HuH-7 (cell line): Measurements from ENCODE around the gene SLC22A2.
"Not testable (repeated sequence)": the region's sequence is repeated elsewhere in the genome, so short reads cannot be mapped to it uniquely, and the experiment has no call there.

ENCODE experiments used
- DNase-seq: peaks from one replicate; pipeline ENCODE4 v3.0.0; 2011; ENCODE audit warnings: low spot score

SLC22A2 gene

DNA sequence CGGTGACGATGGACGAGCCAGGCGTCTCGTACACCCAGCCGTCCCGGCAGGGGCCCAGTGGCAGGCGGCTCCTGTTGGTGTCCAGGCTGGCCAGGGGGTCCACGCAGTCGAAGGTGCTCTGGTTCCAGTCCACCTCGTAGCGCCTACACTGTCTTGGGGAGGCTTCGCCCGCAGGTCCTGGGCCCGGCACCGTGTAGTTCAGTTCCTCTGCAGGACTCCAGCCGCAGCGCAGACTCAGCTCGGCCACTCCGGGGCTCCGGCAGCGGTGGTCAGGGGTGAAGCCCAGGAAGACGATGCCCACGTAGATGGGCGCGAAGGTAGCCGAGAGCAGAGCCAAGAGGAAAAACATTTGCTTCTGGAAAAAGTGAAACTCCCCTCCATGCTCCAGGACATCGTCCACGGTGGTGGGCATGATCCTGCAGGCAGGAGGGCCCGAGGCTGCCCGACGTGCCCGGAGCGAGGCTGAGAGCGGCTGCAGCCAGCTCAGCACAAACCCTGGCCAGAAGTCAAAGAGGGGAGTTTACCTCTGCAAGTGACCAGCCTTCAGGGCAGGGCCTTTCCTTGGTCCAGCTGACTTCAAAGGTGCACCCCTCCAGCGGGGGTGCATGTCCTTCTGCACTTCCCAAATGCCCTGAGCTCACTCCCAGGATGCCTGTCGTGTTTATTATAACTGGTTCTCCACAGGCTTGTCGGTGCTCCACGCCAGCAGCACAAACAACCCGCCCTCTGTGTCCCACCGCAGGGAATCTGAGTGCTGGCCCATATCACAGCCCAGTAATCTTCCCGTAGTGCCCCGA is at the start of gene SLC22A2:
TSS of gene SLC22A2 (minus strand) at position 476 of the 797 bp plus-strand sequence. CDS start at position 412, 64 bp downstream.
- DNase-seq: no peak

DNA sequence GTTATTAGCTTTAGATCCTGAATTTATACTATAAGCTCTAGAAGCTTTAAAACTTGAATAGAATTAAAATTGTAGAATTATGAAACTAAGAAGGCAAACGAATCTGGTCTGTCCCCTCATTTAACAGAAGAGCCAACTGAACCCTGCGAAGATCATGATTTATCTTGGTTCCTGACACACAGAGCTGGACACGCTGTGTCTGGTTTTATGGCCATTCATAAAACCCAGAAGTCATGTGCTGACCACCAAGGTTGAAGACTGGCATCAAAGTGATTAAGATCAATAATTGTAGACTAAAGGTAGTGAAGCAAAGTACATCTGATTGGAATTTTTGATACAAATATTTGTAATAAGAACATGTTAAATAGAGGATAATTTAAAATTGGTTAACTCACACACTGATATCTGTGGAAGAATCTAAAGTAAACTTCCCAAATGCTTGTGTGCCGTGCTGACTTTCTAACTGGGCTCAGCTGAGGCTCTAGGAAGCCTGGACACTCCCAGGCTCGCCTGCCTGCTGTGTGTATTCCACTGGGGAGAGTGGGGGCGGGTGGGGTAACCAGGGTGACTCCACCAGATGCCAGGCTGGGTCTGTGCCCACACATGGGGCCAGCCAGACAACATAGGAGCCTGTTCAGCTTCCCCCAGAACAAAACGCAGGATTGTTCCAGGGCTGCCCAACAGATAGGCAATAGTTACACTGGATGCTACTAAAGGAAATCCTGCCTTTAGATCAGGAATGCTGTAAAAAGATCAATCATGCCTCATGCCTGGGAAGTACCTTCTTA is 47.5 kb upstream of the SLC22A2 start:
- DNase-seq: no peak

DNA sequence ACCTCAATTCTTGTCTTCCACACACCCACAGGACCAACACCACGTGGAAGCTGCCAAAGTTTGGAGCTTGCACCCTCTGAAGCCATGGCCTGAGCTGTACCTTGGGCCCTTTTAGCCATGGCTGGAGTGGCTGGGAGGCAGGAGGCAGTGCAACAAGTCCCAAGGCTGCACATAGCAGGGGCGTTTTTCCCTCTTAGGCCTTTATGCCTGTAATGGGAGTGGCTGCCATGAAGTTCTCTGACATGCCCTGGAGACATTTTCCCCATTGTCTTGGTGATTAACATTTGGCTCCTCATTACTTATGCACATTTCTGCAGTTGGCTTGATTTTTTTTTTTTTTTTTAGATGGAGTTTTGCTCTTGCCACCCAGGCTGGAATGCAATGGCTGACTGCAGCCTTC is 45.2 kb upstream of the SLC22A2 start:
- DNase-seq: no peak

DNA sequence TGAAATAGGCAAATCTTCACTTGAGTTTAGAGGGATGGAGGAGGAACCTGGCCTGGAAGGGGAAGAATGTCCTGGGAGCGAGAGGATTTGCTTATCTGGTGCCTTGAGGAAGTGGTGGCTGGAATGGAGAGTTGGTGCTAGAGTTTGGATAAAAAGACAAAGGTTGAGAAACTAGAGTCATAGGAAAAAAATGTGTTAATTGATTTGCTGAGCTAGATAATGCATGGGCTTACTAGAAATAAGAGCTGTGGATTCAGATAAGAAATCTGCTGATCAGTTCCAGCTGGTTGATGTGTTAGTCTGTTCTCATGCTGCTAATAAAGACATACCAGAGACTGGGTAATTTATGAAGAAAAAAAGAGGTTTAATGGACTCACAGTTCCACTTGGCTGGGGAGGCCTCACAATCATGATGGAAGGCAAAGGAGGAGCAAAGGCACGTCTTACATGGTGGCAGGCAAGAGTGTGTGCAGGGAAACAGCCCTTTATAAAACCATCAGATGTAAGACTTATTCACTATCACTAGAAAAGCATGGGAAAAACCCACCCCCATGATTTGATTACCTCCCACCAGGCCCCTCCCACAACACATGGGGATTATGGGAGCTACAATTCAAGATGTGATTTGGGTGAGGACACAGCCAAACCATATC is 43.9 kb upstream of the SLC22A2 start:
- DNase-seq: not testable (repeated sequence)

DNA sequence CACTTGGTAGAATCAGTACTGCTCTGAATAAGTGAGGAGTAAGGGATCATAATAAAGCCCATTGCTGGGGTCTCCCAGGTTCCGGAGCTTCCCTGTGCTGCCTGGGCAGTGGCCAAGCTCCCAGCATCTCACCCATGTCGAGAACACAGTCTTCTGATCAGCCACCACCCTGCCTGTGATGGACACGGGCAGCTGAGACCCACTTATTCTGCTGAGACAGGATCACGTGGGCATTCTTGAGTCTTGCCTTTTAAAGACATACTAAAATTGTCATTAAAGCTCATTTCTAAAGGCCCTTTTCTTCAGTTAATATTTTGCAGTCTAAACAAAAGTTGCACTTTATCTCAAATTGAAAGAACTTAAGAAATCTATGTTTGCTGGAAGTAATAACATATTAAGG is 42.7 kb upstream of the SLC22A2 start:
- DNase-seq: no peak

DNA sequence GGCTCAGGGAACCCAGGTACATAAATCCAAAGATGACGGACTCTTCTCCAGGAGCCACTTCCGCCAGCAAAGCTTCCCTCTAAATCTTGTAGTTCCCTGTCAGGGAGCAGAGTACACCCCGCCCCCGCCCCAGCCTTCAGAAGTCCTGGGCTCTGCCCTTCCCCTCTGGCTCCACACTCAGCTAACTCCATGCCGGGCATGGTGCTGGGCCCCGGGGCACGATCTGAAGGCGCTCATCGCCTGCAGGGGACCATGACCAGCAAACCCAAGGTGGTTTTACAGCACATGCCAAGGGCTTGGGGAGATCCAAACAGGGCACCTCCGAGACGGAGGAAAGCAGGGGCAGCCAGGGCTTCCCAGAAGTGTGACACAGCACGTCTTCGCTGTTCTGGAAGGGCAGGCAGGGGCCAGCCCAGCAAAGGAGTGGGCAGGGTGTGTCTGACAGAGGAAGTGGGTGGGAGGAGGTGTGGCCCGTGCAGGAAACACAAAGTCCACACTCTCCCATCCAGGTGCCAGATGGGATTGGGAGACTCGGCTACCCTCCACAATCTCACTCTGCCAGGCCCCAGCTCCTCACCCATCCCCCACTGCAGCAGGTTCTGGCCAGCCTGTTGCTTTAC is 41.6 kb upstream of the SLC22A2 start:
- DNase-seq: no peak

DNA sequence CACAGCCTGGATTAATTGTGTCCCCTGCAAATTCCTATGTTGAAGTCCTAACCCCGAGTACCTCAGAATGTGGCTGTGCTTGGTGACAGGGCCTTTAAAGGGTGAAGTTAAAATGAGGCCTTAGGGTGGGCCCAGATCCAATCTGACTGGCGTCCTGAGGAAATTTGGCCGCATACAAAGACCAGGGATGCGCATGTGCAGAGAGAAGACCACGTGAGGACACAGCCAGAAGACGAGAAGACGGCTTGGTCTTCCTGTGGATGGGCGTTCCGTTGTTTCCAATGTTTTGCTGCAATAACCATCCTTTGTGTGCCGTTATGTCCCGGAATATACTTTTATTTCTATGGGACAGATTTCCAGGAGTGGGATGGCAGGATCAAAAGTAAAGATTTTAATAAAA is 40.9 kb upstream of the SLC22A2 start:
- no peak for DNase-seq

DNA sequence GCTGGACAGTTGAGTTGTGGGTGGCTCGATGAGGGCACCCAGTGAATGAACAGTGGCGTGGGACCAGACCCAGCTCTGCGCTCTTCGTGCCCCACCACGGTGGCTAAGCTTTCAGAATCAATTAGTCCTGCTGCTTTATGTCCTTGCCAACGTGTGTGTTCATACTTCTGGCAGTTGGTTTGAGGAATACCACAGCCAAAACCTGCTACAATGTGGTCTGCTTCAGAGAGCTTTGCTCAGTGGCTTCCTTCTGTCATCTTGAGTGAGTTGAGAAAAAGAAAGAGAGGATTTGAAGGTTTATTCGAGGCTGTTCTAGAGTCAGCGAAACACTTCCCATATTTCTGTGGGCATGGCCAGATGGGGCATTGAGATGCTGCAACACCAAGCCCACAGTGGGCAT is 39.5 kb upstream of the SLC22A2 start:
- no peak for DNase-seq

DNA sequence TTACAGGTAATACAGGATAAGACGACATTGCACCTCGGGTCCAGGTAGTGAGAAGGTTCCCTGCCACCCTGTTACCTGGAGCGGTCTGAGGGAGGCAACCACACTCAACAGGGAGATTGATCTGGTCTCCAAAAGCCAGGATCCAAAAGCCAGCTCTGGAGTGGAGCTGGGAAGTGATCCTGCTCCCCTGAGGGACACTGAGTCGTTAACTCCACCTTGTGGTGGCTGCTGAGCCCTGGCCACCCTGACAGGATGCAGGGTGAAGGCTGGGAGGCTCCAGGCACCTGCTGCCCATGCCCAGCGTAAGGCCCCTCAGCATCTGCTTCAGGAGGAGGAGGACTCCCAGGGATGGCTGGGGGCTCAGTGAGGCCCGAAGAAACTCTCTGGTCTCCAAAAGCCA is 38.7 kb upstream of the SLC22A2 start:
- peak; percentile 64 for DNase-seq

DNA sequence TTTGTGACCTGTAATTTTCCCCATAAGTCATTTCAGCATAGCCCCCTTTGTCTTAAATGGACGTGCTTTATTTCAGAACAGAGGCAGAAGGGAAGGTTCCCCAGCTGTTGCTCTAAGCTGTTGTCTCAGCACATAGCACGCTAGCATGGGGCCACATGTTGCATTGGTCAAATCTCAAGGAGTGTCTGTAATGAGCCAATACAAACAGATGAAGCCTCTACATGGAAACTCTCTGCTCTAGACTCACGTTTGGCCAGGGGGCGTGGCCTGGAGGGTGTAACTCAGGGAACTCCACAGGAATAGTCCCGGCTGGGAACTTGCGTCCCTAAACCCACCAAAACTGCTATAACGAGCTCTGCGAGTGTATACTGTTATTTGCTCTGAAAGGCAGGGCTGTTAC is 35.2 kb upstream of the SLC22A2 start:
- no peak for DNase-seq

DNA sequence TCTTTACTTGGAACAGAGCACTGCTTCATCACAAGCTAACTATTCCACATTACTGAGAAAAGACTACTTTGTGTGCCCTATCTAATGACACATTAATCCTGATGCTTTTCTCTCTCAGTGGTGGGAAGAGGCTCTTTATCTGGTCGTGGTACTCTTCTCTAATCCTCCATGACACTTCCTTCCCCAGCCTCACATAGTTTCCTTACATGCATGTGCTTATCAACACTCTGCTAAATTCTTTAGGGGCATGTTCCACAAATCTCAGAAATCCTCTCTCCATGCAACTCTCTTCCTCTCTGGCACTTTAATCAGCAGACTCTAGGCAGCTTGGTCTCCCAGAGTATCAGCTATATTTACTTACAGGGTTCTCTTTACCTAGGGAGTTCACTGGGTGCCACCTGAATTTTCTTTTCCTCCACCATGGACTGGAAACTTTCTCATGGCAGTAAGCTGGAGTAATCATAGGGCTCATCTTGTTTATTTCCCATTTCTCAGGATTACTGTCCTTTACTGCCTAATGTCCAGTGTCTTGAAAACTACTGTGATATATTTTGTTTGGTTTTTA is 27.0 kb upstream of the SLC22A2 start:
- no peak for DNase-seq

DNA sequence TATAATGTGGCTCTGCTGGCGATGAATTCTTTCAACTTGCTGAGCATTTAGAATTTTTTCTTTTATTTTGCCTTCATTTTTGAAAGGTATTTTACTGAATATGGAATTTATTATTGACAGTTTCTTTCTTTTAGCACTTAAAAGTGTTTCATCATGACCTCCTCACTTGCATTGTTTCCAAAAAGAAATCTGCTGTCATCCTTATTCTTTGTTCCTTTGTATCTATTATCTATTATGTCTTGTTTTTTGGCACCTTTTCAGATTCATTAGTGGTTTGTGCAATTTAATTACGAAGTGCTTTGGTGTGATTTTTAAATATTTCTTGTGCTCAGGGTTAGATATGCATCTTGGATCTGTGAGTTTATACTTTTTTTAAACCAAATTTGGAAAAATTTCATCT is 26.0 kb upstream of the SLC22A2 start:
- no peak for DNase-seq

DNA sequence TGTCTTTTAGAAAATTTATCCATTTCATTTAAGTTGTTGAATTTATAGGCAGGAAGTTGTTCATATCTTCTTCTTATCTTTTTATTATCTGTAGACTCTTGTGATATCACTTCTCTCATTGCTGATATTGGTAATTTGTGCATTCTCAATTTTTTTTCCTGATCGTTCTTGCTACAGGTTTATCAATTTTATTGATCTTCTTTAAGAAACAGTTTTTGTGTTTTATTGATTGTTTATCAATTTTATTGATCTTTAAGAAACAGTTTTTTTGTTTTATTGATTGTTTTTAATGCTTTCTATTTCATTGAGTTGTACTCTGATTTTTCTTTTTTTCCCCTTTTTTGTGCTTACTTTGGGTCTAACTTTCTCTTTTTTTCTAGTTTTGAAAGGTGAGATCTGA is 23.8 kb upstream of the SLC22A2 start:
- DNase-seq: no peak

DNA sequence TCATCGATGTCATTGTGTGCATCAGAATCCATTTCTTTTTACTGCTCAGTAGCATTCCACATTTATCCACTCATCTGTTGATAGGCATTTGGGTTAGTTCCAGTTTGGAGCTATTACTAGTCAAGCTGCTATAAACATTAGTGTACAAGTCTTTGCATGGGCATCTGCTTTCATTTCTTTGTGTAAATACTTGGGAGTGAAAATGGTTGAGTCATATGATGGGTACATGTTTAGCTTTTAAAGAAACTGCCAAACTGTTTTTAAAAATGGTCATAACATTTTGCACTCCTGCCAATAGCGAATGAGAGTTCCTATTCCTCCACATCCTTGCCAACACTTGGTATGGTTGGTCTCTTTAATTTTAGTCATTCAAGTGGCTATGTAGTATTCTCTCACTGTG is 21.2 kb upstream of the SLC22A2 start:
- DNase-seq: no peak

DNA sequence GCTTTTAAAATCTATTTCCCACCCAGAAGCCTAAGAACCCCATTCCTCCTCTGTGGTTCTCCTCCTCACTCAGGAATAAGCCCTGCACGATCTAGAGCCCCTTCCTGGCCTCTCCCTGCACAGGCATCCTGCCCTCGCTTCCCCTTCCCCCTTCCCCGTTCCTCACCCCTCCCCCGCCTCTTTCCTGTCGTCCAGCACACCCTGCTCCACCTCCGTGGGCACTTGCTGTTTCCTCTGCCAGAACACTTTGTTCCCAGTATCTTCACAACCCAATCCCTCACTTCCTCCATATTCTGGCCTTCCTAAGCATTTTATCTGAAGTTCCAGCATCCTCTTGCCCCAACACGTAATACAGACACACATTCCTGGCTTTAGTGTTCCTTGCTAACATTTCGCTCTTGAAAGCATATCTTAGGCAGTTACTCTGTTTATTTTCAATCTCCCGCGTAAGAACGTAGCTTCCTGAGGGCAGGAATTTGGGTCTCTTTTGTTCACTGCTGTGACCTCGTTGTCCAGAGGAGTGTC is 20.2 kb upstream of the SLC22A2 start:
- no peak for DNase-seq

DNA sequence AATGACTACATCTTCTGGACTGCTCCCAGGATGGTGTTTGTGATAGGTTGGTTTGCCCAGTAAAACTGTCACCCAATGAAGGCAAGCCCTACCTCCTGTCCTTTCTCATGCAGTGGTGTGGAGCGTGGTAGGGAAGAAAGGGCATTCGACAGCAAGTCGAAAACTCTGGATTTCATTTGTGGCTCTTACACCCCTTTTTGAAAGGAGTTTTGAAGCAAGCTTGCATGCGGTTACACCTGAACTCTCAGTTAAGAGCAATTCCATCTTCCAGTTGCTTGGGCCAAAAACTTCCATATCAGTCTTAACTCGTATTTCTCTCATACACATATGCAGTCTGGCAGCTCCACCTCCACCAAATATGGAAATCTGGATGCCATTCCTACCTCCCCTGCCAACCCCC is 19.7 kb upstream of the SLC22A2 start:
- DNase-seq: no peak

DNA sequence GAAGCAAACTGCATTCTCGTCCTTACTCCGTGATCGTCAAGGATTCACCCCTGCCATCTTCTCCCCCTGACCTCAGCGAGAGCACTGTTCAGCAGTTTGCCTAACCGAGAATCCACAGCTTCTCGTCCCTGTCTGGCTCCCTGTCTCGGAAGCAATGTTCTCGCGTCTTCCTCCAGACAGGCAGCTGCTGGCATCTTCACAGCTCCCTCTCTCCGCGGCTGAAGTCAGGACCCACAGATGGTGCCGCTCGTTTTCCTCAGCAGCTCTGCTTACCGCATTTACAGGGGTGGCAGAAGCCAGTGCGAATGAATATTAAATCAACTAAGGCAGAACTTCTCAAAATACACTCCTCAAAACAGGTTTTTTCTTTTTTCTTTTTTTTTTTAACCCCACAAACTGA is 18.9 kb upstream of the SLC22A2 start:
- no peak for DNase-seq

DNA sequence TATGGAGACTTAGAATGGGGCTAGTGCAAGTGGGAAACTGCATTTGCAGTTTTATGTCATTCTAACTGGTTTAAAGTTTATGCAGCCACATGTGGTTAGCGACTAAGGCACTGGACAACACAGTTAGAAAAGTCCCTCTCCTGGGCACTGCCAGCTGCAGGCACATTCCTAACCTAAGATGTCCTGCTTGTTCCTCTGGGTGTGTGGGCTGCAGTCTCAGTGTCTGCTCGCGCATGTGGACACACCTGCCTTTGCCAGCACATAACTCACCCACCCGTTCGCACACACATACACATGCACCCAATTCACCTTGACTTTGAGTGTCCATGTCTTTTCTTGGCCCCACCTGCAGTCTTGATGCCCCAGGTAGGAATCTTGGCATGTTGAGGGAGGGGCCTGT is 18.5 kb upstream of the SLC22A2 start:
- no peak for DNase-seq

DNA sequence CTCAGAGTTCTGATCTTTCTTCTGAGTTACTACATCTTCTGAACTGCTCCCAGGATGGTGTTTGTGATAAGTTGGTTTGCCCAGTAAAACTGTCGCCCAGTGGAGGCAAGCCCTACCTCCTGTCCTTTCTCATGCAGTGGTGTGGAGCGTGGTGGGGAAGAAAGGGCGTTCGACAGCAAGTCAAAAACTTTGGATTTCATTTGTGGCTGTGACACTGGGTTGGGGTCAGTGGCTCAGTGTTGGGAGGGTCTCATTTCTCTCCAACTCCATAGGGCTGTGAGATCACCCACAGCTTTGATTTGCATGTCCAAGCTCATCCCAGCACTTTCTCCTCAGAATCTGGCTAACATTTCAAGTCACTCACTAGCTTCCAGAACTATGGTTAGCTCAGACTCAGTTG is 17.5 kb upstream of the SLC22A2 start:
- no peak for DNase-seq

DNA sequence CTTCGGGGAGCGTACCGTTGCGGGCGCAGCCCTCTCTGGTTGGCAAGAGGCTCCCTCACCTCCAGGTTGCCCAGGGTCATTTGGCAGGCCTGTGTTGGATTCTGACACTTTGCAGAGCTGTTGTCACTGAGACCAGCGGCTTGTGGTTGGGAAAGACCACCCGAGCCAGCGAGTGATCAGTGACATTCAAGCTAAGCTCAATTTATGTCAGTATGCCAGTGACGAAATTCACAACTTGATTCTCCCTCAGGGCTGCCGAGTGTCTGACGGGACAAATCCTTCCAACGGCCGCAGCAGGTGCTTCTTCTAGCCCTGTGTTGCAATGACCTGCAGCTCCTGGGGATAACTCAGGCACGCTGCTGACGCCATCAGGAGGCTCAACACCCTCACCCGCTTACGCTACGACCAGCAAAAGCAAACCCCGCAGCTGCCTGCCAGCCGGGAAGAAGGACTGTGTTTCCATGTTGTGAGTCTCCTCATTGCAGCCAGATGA is 16.9 kb upstream of the SLC22A2 start:
- DNase-seq: no peak

DNA sequence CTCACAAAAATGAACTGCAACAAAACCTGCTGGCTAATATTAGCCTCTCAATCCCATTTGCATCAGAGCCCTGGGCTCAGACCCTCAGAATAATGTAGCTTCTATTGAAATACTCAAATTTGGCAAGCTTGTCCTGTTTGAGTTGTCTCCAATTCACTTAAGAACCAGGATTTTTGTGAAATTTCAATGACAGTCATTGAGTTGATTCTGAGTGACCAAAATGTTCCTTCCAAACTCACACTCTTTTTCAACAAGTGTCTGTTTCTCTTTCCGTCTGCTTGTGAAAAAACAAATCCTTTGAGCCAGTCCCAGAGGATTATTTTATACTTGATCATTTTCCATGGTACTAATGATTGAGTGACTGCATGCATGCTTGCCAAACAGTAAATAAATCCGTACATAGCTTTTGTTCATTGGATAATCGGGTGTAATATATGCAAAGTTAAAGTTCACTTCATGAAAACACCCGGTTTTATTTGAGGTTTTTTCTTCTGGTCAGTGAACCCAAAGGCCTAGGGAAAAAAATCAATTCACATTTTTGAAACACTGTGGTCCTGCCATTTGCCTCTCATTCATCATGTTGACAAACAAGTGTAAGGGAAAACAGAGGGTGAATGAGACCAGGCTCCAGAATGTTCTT is 16.4 kb upstream of the SLC22A2 start:
- no peak for DNase-seq
